AML-193 (cell line): ENCODE measurements around the gene GNB5.
A peak's percentile ranks its signal among the peaks of the same experiment; 100 is the strongest.
"Not testable (repeated sequence)": the region's sequence is repeated elsewhere in the genome, so short reads cannot be mapped to it uniquely, and the experiment has no call there.

Experiments
- DNase-seq, 2 experiments: peaks; one replicate each; lab custom pipeline; 2025; lab: John Stamatoyannopoulos, UW

GNB5 gene

DNA sequence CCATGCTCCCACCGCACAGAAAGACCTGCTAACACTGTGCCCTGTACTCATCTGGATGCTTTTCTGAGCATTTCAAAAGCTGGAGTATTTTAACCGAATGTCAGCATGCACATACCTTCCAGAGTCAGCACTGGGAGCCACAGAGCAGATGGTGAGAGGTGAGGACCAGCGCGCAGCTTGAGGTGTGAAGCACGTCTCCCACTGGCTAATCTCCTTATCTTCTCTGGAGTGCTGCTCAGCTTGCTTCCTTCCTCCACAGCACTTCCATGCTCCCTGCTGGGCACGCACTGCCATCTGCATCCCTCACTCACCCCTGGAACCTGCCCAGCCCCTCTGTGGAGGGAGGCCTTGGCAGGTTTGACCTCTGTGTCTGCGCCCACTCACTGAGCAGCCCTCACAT lies at the start of gene GNB5:
TSS of gene GNB5 (minus strand) at position 186 of the 400 bp plus-strand sequence. CDS start 6,716 bp downstream, outside the sequence.
- DNase-seq: no peak

DNA sequence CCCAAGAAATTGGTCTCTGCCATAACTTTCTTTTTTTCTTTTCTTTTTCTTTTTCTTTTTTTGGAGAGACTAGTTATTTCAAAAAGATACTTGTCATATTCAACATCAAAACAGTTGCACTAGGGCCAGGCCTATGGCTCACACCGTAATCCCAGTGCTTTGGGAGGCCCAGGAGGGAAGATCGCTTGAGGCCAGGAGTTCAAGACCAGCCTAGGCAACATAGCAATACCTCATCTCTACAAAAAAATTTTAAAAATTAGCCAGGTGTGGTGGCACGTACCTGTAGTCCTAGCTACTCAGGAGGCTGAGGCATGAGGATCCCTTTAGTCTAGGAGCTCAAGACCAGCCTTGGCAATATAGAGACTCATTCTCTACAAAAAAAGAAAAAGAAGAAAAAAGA lies 49.0 kb upstream of the GNB5 start:
- no peak for DNase-seq

- DNase-seq: not testable (repeated sequence)
Measured at GRCh38 chr15:52238989-52239525, 47.9 kb upstream of the GNB5 start.

- no peak for DNase-seq
Measured at GRCh38 chr15:52238149-52238548, 47.0 kb upstream of the GNB5 start.

DNA sequence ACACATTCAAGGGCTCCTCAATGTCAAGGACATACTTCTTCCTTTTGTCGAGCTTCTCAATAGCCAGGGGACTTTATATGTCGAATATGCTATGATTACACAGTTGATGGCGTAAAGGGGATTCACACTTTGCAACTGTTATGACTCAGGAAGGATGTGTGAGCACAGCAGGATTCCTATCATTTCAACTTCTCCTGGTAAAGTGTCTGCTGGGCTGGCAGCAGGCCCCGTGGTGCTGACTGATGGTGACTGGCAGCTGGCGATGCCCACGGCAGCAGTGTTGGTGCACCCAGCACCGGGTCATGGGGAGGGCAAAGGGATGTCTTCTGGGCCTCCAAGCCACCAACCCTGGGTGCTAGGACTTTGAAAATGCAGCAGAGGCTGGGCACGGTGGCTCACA lies 44.8 kb upstream of the GNB5 start:
- DNase-seq: no peak

GRCh38 chr15:52234596-52235541 lies 43.7 kb upstream of the GNB5 start:
- DNase-seq: no peak

- peak; percentile 12 to 21 for DNase-seq
Measured at GRCh38 chr15:52233405-52233804, 42.2 kb upstream of the GNB5 start.

GRCh38 chr15:52232327-52232726 lies 41.1 kb upstream of the GNB5 start:
- DNase-seq: no peak

DNA sequence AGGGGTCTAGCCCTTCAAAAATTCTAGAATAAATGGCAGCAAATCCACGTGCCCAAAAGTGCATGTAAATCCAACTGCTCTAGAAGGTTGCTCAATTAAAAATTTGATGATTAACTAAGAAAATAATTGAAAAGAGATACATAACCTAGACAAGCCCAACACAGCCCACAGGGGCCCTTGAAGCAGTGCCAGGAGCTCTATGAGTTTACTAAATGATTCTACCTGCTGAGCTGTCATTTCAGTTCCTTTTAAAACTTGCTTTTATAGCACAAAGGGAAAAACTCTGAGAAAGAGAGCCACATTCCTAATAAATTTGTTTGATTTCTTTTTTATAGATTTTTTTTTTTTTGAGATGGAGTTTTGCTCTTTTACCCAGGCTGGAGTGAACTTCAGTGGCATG lies 38.9 kb upstream of the GNB5 start:
- DNase-seq: no peak

GRCh38 chr15:52228921-52229320 lies 37.7 kb upstream of the GNB5 start:
- DNase-seq: no peak

GRCh38 chr15:52227456-52227855 lies 36.3 kb upstream of the GNB5 start:
- DNase-seq: peak; percentile 76 to 84

- DNase-seq: no peak
Measured at GRCh38 chr15:52225230-52225629, 34.0 kb upstream of the GNB5 start.

- no peak for DNase-seq
Measured at GRCh38 chr15:52224211-52224610, 33.0 kb upstream of the GNB5 start.

- no peak for DNase-seq
Measured at GRCh38 chr15:52221730-52222129, 30.5 kb upstream of the GNB5 start.

DNA sequence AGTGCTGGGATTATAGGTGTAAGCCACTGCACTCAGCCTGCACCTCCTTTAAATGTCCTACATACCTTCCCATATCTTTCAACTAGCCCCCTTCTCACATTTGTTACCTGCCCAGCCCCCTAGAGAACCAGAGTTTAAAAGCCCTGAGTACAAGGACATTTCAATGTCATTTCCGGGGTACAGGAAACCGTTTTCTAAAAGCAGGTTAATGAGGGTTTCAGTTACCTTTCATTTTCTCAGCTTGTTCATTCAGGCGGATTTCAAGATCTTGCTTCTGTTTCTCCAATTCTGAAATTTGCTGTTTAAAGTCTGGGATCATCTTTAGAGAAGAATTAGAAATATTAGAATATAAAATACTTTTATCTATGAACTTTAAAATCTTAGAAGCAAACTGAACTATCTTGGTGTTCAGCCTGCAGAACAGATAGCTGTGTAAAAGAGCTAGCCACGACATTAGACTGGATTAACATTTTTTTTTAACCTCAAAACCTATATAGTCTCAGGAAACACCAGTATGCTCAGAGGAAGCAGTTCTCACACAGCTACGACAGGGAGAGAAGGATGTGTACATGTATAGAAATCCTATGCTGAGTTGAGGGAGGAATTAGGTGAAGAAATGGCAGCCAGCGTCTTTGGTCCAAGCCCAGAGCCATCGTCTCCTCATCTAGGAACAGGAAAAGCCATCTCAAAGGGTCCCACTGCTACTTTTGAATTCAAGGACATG lies 29.9 kb upstream of the GNB5 start:
- no peak for DNase-seq

DNA sequence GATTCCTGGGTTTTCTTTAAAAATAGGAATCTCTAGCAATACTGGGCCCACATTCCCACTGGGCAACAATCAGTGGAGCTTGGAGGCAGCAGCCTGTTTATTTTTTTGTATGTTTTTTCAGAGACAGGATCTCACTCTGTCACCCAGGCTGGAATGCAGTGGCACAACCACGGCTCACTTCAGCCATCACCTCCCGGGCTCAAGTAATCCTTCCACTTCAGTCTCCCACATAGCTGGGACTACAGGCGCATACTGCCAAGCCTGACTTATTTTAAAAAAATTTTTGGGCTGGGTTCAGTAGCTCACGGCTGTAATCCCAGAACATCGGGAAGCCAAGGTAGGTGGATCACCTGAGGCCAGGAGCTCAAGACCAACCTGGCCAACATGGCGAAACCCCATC lies 29.1 kb upstream of the GNB5 start:
- DNase-seq: no peak

DNA sequence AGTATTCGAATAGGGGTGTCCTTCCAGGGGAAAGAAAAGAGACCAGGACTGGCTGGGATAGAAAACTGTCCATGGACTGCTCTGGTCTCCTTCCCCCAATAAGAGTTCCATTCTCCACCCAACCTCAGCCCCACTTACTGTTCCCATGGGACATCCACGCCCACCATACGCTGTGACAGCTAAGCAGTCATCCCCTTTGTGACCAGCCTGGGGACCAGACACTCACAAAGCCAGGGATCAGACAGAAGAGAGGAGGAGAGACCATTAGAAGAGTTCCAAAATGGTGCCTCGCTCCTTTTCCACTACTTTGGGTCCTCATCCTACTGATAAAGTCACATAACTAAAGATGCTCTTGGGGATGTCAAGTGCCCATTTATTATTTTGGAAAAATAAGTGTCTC lies 27.6 kb upstream of the GNB5 start:
- DNase-seq: no peak

DNA sequence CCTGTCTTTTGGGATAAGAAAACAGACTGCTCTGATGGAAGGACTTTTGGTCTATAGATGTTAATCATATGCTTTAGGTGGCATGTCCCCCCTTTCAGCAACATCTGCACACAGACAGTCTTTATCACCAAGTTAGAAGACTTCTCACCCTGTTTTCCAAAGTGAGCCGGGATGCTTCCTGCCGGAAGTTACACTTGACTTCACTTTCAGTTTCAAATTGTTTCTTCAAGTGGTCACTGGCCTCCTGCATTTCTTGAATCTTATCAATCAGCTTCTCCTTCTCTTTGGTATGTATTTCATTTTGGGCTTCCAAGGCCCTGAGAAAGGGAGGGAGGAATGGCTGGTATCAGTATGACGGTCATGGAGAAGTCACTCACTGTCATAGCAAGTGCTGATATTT lies 27.2 kb upstream of the GNB5 start:
- no peak for DNase-seq

GRCh38 chr15:52217186-52217585 lies 26.0 kb upstream of the GNB5 start:
- DNase-seq: no peak

DNA sequence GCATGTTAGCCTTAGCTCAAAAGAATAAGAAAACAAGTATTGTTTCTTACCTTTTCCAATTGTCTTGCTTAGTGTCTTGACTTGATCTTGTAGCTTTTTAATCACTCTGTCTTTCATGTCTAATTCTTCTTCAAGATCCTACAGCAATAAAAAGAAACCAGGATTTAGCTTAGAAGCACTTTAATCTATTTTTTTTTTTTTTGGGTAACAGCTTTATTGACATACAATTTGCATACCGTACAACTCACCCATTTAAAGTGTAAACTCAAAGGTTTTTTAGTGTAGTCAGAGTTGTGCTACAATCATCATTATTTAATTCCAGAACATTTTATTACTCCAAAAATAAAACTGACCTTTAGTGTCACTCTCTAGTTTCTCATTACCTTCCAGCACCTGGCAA lies 23.4 kb upstream of the GNB5 start:
- no peak for DNase-seq

GRCh38 chr15:52213206-52213605 lies 22.0 kb upstream of the GNB5 start:
- no peak for DNase-seq

GRCh38 chr15:52208306-52208946 lies 17.2 kb upstream of the GNB5 start:
- peak; percentile 62 to 67 for DNase-seq
